KG1 (cell line): ENCODE results near the gene HOXC9.

ENCODE experiments used
- DNase-seq: peaks from one replicate; lab custom pipeline; 2025; lab: John Stamatoyannopoulos, UW

HOXC9 gene

GRCh38 chr12:54028314-54029201, 28.6 kb downstream of the HOXC9 start, which contains the start of gene HOXC6:
HOXC6 (plus strand) TSS chr12:54028440; CDS start chr12:54028522, 82 bp downstream.
- DNase-seq = no peak

- DNase-seq = no peak
These were observed 29.8 kb downstream of the HOXC9 start for GRCh38 chr12:54029529-54030441.

GRCh38 chr12:54030442-54030801, 30.5 kb downstream of the HOXC9 start:
- no peak for DNase-seq

- DNase-seq = no peak
These were observed 31.0 kb downstream of the HOXC9 start for GRCh38 chr12:54030889-54031471.

- DNase-seq = no peak
These were observed 31.5 kb downstream of the HOXC9 start for GRCh38 chr12:54031480-54031879.

GRCh38 chr12:54032086-54032619, 32.2 kb downstream of the HOXC9 start:
- no peak for DNase-seq

- DNase-seq = peak; percentile 14
These were observed 32.7 kb downstream of the HOXC9 start, which contains the start of gene HOXC5 for GRCh38 chr12:54032627-54033100. HOXC5 (plus strand) TSS chr12:54033050; CDS start chr12:54033123, 73 bp downstream.

- no peak for DNase-seq
These were observed 33.4 kb downstream of the HOXC9 start for GRCh38 chr12:54033106-54033979.

- no peak for DNase-seq
These were observed 34.2 kb downstream of the HOXC9 start for GRCh38 chr12:54033980-54034784.

GRCh38 chr12:54034785-54035310, 34.9 kb downstream of the HOXC9 start:
- no peak for DNase-seq

- no peak for DNase-seq
These were observed 35.8 kb downstream of the HOXC9 start for GRCh38 chr12:54035568-54036264.

GRCh38 chr12:54036620-54037359, 36.8 kb downstream of the HOXC9 start:
- no peak for DNase-seq

GRCh38 chr12:54037360-54038283, 37.7 kb downstream of the HOXC9 start:
- no peak for DNase-seq

GRCh38 chr12:54038284-54038870, 38.4 kb downstream of the HOXC9 start:
- DNase-seq = no peak

GRCh38 chr12:54038871-54039414, 39.0 kb downstream of the HOXC9 start:
- DNase-seq = no peak

GRCh38 chr12:54039417-54040147, 39.6 kb downstream of the HOXC9 start:
- DNase-seq = no peak
